ENCODE data around the gene CTCF.
A peak's percentile ranks its signal among the peaks of the same experiment; 100 is the strongest.

CTCF gene

DNA sequence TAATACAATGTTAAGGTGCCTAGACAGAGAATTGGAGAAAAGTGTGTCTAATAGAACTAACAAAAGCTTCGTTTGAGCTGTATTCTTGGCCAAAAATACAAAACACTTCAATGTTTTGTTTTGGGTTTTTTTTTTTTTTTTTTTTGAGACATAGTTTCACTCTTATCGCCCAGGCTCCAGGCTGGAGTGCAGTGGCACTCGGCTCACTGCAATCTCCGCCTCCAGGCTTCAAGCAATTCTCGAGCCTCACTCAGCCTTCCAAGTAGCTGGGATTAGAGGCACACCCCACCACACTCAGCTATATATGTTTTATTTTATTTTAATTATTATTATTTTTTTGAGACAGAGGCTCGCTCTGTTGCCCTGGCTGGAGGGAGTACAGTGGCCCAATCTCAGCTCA is 44.3 kb downstream of the CTCF start:
- DNase-seq, result no peak

DNA sequence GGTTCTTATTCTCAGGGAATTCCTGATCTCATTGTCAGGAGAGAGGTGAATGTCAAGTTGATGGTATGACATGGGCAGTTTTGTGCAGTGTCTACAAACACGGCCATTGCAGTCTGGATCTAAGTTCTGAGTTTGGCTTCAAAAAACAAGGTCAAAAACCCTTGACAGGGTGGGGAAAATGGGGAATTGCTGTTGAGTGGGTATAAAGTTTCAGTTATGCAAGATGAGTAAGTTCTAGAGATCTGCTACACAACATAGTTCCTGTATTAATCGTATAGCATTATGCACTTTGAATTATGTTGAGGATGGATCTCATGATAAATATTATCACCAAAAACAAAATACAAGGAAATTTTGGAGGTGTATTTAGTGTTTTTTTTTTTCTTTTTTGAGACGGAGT is 46.0 kb downstream of the CTCF start:
- no peak for DNase-seq

DNA sequence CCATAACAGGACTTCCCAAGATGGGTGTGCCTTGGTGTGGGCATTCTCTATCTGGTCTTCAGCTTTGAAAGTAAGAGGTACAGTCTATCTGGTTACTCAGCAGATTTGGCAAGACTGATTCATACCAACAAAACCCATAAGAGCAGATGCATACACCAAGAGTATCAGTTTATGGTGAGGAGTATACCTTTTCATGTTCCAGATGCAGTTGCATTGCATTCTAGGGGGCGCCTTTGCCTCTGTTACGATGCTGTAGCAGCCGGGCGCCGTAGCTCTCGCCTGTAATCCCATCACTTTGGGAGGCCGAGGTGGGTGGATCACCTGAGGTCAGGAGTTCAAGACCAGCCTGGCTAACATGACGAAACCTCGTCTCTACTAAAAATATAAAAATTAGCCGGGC is 51.5 kb downstream of the CTCF start:
- DNase-seq, result peak in 1 of 2 donors; percentile 3

DNA sequence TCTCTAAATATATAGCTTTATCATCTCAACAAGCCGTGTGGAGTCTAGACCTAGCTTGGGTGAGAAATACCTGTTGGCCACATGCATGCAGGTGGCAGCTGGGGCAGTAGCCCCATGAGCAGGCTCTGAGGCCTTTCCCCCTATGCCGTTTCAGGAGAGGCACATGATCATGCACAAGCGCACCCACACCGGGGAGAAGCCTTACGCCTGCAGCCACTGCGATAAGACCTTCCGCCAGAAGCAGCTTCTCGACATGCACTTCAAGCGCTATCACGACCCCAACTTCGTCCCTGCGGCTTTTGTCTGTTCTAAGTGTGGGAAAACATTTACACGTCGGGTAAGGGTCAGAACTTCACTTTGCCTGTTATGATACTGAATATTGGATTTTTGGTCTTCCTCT is 65.9 kb downstream of the CTCF start:
- no peak for DNase-seq

DNA sequence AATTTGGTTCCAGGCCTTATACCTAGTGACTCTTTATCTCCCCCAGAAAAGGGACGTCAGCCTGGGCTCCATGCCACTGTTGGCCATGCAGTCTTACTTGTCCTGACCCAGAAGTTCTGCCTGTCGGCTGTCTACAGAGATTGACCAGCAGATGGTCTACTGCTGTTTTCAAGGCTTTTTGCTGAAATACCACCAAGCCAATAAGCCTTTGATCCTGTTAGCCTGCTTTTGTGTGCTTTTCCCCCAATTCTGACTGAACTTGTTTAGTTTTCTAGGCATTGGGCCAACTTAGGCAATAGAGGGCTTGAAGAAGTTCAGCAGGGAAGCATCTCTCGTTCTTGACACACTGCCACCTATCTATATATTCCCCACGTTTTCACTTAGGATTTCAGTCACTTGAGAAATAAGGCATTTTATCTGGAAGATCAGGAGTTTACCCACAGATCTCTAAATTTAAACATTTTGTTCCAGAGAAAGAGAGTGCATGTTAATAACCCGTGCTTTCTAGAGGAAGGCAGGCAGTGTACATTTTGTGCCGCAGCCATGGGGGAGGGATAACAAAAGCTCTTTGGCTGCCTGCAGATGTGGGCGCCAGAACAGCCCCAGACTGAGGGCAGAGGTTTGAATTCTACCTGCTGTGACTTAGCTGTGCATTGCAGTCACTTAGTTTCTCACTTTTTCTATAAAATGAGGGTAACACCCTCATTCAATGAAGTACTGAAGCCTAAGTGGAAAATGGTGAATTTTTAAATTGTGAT is 70.3 kb downstream of the CTCF start:
- no peak for DNase-seq

DNA sequence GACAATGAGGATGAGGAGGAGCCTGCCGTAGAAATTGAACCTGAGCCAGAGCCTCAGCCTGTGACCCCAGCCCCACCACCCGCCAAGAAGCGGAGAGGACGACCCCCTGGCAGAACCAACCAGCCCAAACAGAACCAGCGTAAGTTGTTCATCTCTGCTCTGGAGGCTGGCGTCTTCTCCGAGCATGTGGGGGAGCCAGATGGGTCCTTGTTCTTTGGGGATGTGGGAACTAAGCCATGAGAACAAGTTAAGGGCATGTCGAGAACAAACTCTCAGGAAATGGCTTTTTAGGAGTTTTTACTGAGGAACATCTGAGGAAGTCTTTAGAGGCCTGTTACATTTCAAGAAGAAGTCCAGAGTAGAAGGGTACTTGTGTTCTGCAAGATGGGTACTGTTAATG is 74.4 kb downstream of the CTCF start:
- no peak for DNase-seq

DNA sequence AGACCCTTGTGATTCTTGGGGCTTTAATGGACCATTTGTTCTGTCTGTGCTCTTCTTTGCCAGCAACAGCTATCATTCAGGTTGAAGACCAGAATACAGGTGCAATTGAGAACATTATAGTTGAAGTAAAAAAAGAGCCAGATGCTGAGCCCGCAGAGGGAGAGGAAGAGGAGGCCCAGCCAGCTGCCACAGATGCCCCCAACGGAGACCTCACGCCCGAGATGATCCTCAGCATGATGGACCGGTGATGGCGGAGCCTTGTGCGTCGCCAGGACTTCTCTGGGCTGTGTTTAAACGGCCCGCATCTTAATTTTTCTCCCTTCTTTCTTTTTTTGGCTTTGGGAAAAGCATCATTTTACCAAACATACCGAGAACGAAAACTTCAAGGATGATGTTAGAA is 75.3 kb downstream of the CTCF start:
- no peak for DNase-seq

DNA sequence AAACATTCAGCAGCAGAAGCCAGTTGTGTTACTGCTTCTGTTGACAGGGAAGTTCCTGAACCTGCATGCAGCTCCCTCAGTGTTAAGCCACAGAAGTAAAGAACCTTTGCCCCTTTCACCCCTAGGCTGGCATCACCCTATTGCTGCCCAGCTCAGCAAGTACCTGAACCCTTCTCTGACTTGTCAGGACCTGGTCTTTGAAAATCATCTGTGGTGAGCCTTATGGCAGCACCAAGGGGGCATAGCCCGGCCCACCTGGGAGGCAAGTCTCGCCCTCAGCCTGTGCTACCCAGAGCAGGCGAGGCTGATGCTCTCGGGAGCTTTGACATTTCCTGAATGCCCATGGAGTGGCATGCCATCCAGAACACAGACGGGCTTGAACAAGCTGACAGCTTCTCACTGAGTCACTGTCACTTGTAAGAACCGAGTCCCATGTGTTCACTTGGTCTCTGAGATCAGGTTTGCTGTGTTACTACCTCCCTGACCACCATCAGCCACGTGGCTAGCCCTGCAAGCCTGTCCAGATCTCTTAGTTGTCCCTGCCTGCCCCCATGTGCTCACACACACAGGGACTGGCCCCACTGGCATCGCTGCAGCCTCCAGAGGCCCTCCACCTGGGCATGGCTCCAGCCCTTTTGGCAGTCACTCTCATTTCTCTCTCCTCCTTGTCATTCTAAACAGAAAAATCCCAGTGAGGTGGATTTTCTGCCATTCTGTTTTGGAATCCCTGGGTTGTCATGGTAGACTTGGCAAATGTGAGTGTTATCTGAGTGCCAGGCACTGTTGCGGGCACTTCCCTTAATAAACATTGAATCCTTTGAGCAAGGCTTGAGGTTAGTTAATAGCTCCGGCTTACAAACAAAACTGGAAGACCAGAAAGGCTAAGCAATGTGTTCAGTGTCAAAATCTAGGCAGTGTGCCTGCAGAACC is 79.7 kb downstream of the CTCF start:
- DNase-seq, result no peak

DNA sequence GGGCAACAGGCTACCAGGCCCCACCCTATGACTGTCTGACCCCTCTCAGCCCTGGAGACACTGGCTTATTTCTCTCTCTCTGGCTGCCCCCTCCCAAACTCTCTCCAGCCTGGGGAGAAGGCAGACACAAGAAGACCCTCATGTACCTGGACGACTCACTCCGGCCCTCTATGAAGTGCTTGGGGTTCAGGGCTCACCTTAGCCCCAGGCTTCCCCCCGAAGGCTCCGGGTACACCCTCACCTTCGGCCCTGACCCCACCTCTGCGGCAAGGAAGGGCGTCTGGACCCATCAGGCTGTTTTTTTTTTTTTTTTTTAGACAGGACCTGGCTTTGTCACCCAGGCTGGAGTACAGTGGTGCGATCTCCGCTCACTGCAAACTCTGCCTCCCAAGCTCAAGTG is 81.7 kb downstream of the CTCF start:
- DNase-seq, result no peak

DNA sequence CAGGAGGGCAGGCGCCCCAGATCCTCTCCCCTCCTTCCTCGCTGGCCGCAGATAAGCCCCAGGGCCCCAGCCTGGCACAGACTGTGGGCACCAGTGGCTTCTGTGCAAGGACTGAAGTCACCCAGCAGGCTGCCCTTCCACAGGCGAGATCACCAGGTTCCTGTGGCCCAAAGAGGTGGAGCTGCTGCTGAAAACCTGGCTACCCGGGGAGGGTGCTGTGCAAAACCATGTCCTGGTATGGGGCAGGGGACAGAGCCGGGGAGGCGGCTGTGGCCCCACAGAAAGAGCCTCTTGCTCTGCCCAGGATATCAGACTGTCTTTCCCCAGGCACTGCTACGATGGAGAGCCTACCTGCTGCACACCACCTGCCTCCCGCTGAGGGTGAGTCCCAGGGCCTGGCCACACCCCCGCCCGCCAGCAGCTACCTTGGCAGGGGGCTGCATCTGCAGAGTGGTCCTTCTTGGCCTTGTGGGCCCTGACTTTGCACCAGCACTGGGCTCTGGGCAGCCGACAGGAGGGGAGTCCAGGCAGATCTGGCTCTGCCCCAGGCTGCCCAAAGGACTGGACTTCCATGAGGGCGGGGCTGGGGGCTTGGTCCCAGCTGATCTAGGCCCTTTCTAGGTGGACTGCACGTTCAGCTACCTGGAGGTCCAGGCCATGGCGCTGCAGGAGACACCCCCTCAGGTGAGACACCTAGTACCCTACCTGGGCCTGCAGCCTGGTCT is 83.2 kb downstream of the CTCF start:
- DNase-seq, result peak in 1 of 2 donors; percentile 27

DNA sequence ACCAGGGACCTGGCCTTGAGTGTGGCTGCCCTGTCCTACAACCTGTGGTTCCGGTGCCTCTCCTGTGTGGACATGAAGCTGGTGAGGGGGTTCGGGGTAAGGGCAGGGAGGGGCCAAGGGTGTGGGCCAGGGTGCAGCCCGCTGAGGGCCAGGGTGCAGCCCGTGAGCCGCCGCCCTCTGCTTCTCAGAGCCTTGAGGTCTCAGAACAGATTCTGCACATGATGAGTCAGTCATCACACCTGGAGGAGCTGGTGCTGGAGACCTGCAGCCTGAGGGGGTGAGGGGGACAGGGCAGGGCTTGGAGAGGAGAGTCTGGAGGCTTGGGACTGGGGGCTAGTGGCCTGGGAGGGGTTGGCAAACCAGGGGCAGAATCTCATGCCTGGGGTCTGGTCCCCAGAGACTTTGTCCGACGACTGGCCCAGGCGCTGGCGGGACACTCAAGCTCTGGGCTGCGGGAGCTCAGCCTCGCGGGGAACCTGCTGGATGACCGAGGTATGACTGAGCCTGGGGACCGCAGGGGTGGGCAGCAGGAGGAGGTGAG is 84.9 kb downstream of the CTCF start:
- no peak for DNase-seq

DNA sequence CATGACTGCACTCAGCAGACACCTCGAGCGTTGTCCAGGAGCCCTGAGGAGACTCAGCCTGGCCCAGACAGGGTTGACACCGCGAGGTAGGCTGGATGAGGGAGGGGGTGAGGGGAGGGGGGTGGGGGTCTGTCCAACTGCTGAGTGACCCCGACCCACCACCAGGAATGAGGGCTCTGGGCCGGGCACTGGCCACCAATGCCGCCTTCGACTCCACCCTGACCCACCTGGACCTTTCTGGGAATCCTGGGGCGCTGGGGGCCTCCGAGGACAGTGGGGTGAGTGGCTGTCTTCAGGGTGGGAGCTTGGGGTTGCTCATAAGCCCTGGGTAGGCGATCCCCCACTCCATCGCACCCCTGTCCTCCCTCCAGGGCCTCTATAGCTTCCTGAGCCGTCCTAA is 85.4 kb downstream of the CTCF start:
- no peak for DNase-seq

DNA sequence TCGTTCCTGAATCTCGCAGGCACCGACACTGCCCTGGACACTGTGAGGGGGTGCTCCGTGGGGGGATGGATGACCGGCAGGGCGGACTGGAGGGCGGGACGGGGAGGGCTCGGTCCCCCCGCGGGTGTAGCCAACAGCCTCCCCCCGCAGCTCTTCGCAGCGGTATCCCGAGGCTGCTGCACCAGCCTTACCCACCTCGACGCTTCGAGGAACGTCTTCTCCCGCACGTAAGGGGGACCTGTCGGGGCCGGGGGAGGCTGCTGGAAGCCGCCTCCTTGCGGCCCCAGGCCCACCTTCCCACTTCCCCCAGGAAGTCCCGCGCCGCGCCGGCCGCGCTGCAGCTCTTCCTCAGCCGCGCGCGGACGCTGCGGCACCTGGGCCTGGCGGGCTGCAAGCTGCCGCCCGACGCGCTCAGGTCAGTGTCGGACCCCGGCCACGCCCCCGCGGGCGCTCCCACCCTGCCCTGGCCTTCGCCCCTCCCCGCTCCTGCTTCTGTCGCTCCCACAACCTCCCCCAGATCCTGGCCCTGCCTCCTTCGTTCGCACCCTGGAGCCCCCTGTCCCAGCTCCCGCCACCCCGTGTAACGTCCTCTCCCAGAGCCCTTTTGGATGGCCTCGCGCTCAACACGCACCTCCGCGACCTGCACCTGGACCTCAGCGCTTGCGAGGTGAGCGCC is 85.9 kb downstream of the CTCF start:
- DNase-seq, result no peak

DNA sequence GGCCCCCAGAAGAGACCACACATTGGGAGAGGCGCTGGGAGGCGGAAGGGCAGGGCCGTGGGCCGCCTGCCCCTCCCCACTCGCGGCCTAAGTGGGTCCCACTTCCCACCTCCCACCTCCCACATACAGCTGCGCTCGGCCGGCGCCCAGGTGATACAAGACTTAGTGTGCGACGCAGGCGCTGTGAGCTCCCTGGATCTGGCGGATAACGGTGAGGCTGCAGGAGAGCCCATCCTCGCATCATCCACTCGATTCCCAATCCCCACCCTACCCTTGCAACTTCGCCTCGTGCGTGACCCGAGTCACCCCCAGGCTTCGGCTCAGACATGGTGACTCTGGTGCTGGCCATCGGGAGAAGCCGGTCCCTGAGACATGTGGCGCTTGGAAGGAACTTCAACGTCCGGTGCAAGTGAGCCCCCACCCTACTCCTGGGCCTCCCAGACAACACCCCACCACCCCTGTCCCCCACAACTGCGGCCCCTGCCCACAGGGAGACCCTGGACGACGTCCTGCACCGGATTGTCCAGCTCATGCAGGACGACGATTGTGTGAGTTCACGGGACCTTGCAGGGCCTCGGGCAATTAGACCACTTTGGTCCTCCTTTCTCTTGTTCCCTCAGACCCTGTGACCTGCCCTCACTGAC is 86.6 kb downstream of the CTCF start:
- no peak for DNase-seq

DNA sequence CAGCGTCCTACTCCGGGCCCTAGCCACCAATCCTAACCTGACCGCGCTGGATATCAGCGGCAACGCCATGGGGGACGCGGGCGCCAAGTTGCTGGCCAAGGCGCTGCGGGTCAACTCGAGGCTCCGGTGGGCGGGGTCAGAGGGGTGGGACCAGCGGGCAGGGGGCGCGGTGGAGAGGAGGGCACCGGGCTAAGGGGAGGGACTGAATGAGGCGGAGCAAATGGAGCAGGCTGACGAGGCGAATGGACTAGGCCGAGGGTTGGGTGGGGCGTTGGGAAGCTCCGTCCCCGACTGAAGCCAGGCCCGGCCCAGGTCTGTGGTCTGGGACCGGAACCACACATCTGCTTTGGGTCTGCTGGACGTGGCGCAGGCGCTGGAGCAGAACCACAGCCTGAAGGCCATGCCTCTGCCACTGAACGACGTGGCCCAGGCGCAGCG is 87.2 kb downstream of the CTCF start:
- DNase-seq, result no peak

DNA sequence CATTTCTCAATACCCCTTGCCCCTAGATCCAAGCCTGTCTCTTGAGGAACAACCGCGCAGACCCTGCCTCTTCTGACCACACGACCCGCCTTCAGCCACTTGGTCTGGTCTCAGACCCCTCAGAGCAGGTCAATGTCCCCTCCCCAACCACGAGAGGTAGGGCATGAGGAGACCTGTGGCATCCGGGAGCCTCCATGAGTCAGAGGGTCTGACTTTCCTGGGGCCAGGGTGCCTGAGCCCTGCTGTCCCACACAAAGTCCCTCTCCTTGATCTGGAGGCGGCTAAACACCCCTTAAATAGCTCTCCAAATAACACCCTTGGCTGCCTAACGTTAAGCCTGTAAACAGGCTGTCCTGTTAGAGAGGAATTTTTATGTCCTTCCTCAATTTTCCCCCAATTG is 87.7 kb downstream of the CTCF start:
- DNase-seq, result no peak

DNA sequence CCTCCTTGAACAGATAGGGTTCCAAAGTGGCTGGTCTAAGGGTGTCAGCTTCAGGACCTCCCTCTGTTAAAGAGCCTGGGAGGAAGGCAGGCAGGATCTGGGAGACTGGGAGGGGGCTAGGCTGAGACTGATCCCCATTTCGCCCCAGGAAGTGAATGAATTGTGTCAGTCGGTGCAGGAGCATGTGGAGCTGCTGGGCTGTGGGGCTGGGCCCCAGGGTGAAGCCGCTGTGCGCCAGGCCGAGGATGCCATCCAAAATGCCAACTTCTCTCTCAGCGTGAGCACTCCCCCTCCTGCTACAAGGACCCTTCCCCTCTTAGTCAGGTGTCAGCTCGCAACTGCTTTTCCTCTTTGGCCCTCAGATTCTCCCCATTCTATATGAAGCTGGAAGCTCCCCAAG is 88.7 kb downstream of the CTCF start:
- no peak for DNase-seq

DNA sequence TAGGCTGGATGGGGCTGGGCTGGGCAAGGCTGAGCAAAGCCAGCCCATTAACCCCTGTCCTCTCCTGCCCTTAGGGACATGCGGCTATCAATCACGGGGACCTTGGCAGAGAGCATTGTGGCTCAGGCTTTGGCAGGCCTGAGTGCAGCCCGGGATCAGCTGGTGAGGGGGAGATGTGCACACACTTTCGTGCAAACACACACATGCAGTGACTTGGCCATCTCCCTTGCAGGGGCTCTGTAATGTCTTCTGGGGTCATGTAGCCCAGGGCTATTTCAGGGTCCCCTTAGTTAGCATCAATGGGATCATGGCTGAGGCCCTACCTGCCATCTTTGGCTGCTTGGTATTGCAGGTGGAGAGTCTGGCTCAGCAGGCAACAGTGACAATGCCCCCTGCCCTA is 89.5 kb downstream of the CTCF start:
- no peak for DNase-seq

DNA sequence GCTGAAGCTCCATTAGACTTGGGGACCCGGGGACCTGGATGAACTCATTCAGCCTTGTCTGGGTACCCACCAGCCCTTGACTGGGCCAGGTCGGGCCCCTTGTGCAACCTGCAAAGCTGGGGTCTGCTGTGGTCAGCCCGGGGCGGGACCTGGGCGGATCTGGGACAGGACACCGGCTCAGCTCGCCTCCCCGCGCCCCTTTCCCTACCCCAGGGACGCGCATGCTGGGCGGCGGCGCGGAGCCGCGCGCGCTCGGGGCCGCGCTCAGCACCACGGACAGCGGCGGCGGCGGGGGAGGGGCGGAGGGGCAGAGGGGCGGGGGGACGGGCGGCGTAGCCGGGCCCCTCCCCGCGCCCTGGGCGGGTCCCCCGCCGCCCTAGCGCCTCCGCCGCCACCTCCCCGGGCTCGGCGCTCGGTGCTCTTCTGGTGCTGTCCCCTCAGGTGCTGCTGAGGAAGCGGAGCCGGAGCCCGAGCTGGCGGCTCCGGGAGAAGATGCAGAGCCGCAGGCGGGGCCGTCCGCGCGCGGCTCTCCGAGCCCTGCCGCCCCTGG is 90.3 kb downstream of the CTCF start:
- DNase-seq, result no peak

DNA sequence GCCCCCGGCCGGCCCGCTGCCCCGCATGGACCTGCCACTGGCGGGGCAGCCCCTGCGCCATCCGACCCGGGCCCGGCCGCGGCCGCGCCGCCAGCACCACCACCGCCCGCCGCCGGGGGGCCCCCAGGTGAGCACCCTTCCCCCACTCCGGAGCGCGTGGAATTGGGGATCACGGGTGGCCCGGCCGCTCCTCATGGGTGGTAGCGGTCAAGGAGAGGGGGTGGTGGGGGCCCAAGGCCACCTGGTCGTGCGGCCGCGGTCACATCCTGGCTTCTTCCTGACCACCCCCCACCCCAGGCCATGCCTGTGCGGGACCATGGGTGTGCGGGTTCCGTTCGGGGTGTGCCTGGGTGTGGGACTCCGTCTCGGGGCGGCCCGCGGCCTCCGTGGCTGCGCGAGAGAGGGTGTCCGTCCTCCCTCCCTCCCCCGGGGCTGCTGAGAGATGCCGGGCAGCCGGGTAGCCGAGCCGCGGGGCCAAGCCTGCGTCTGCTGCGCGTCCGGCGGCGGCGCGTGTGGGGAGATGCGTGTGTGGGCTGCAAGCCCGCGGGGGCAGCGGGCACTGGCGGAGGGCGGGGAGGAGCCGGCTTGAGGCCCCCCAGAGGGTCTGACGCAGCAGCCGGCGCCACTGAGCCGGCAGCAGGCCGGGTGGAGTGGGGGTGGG is 90.9 kb downstream of the CTCF start:
- no peak for DNase-seq

DNA sequence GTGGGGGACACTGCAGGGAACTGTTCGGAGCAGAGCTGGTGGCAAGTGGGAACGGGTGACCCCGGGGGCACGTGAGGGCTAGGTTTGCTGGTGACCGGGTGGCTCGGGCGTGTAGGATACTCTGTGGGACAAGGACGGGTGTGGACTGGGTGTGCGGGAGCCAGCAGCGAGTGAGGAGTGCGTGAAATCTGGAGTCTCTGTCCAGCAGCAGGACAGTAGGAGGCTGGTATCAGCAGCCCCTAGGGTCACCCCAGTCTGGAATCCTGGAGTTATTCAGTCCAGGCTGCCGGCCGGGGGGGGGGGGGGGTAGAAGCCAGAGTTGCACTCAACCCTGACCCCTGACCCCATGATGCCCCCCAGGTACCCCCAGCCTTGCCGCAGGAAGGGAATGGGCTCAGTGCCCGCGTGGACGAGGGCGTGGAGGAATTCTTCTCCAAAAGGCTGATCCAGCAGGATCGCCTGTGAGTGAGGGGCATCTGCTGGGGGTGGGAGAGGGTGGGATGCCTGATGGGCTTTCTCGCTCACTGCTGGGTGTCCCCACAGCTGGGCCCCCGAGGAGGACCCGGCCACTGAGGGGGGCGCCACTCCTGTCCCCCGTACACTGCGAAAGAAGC is 91.6 kb downstream of the CTCF start:
- DNase-seq, result no peak

Measured in activated CD4-positive, alpha-beta T cell treated with anti-CD3 and anti-CD28 coated beads for 4 hours (primary cell).